Measurements from ENCODE around the gene XRCC5.

DNA sequence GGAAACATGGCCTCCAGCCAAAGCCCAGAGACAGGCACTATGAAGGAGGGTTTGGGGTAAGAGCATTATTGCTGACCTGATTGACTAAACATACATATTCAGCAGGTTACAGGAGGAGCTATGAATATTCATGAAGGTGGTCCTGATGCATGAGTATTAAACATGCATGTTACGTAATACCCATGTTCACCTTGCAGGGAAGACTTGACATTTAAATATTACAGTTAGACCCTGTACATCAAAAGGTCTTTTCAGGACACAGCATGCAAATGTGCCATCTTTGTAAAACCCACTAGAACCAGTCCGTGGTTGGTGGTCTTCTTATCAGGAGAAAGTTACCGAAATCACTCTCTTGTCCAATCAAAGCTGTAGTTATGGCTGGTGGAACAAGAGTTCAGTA, 59.9 kb downstream of the XRCC5 start:
- TF ChIP-seq, protein P1, sequence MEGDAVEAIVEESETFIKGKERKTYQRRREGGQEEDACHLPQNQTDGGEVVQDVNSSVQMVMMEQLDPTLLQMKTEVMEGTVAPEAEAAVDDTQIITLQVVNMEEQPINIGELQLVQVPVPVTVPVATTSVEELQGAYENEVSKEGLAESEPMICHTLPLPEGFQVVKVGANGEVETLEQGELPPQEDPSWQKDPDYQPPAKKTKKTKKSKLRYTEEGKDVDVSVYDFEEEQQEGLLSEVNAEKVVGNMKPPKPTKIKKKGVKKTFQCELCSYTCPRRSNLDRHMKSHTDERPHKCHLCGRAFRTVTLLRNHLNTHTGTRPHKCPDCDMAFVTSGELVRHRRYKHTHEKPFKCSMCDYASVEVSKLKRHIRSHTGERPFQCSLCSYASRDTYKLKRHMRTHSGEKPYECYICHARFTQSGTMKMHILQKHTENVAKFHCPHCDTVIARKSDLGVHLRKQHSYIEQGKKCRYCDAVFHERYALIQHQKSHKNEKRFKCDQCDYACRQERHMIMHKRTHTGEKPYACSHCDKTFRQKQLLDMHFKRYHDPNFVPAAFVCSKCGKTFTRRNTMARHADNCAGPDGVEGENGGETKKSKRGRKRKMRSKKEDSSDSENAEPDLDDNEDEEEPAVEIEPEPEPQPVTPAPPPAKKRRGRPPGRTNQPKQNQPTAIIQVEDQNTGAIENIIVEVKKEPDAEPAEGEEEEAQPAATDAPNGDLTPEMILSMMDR (IDR thresholded peaks at IDR 0.05): no peak
- TF ChIP-seq POLR2A (IDR thresholded peaks at IDR 0.05): no peak
